Mesothelial cell of epicardium (in vitro differentiated cells): ENCODE results near the gene ZNF783. TPM values are rescaled to one million over a fixed set of nuclear protein-coding genes. Genes with fewer than 3 reads are reported as not detected.
A peak's percentile ranks its signal among the peaks of the same experiment; 100 is the strongest.

Experiments used
- DNase-seq, 2 experiments: peaks; one replicate each; pipeline ENCODE4 v3.0.0; 2021; ENCODE audit warnings: low spot score in 2 of 2; ENCODE audit not compliant: unreplicated experiment in 2 of 2
- H3K27ac Mint-ChIP-seq: 2 replicates; pipeline ENCODE4 v1.8.0; 2021; ENCODE audit warnings: mixed read lengths
- H3K27me3 Mint-ChIP-seq: 2 replicates; pipeline ENCODE4 v1.8.0; 2021; ENCODE audit warnings: low read depth, mixed read lengths
- H3K36me3 Mint-ChIP-seq: 2 replicates; pipeline ENCODE4 v1.8.0; 2021; ENCODE audit warnings: mixed read lengths
- H3K4me1 Mint-ChIP-seq: 2 replicates; pipeline ENCODE4 v1.8.0; 2021; ENCODE audit warnings: mixed read lengths
- H3K4me3 Mint-ChIP-seq: 2 replicates; pipeline ENCODE4 v1.8.0; 2021; ENCODE audit warnings: mild to moderate bottlenecking, moderate library complexity, mixed read lengths
- H3K9me3 Mint-ChIP-seq: 2 replicates; pipeline ENCODE4 v1.8.0; 2021; ENCODE audit warnings: mixed read lengths
- total RNA-seq: library from RNA; stranded (reverse); gene quantifications from 3 replicates; pipeline ENCODE4 v1.2.1, GENCODE V29; 2021
- TF ChIP-seq, protein P1 (sequence below): fragments of 200-600 bp; sonication (generic); IDR thresholded peaks from one replicate; pipeline ENCODE4 v1.5.0; 2021; ENCODE audit warnings: antibody characterized with exemption; ENCODE audit not compliant: unreplicated experiment

The ZNF783 gene
- total RNA-seq, 1 donor from 2014 or later, result 35.5 TPM

DNA sequence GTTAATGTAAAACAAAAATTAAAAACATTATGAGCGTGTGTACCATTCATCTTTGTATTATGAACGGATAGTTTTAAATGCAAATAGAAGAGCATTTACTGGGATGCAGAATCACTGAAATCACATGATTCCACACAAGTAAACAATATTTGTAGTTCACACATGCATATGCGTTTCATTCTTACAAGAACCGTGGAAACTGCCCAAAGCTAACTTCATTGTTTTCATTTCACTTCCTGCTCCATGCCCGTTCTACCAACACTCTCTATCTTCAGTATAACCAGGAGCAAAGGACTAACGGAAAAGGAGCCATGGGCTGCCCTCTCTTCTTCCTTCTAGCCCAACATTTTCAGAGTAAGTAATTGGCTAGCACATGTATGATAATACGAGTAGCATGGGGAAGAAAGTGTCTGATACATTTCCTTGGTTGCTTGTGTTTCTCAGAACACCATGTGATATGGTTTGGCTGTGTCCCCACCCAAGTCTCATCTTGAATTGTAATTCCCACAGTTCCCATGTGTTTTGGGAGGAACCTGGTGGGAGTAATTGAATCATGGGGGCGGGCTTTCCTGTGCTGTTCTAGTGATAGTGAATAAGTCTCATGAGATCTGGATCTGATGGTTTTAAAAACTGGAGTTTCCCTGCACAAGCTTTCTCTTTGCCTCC, 38.8 kb downstream of the ZNF783 start:
- H3K4me3 Mint-ChIP-seq, result no peak overlapping the region
- H3K9me3 Mint-ChIP-seq, result peaks cover 12% of the 10 kb centered on the region
- TF ChIP-seq, protein P1, sequence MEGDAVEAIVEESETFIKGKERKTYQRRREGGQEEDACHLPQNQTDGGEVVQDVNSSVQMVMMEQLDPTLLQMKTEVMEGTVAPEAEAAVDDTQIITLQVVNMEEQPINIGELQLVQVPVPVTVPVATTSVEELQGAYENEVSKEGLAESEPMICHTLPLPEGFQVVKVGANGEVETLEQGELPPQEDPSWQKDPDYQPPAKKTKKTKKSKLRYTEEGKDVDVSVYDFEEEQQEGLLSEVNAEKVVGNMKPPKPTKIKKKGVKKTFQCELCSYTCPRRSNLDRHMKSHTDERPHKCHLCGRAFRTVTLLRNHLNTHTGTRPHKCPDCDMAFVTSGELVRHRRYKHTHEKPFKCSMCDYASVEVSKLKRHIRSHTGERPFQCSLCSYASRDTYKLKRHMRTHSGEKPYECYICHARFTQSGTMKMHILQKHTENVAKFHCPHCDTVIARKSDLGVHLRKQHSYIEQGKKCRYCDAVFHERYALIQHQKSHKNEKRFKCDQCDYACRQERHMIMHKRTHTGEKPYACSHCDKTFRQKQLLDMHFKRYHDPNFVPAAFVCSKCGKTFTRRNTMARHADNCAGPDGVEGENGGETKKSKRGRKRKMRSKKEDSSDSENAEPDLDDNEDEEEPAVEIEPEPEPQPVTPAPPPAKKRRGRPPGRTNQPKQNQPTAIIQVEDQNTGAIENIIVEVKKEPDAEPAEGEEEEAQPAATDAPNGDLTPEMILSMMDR, result no peak
- no peaks in the 10 kb centered on the region for H3K4me1 Mint-ChIP-seq
- DNase-seq, result peak in 1 of 2 experiments; percentile 7
- peaks cover 3% of the 10 kb centered on the region for H3K36me3 Mint-ChIP-seq
- H3K27me3 Mint-ChIP-seq, result peaks cover 7% of the 10 kb centered on the region
- no peak overlapping the region for H3K27ac Mint-ChIP-seq

DNA sequence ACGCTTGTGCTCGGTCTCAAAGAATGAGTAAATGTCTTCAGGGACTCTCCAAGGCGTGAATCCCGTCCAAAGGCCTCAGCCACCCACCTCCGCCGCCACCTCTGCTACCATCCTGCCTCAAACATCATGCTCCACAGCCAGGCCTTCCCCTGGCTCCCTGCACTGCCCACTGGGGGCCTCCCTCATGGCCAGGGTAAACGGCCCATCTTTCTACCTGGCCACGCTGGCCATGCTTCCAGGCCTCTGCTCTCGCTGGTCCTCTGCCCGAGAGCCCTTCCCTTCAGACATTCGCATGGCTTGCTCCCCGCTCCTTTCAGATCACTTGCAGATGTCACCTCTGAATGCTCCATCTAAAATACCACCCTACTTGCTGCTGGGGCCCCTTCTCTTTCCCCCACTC, 40.2 kb downstream of the ZNF783 start:
- no peak overlapping the region for H3K27ac Mint-ChIP-seq
- no peaks in the 10 kb centered on the region for H3K36me3 Mint-ChIP-seq
- H3K9me3 Mint-ChIP-seq, result peaks cover 12% of the 10 kb centered on the region
- no peaks in the 10 kb centered on the region for H3K4me1 Mint-ChIP-seq
- no peak overlapping the region for H3K4me3 Mint-ChIP-seq
- peaks cover 7% of the 10 kb centered on the region for H3K27me3 Mint-ChIP-seq
- TF ChIP-seq, protein P1, result no peak
- DNase-seq, result no peak

DNA sequence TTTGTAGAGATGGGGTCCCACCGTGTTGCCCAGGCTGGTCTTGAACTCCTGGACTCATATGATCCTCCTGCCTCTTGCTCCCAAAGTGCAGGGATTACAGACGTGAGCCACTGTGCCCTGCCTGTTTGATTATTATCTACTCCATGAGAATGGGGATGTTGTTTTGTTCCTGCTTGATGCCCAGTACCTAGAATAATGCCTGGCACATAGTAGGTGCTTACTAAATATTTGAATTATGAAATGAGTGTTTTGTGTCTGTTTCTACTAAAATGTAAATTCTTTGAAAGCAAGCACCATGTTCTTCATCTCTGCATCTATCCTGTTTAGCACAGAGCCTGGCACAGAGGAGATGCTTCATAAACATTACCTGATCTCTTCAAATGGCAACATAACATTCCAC, 40.9 kb downstream of the ZNF783 start:
- H3K4me3 Mint-ChIP-seq, result no peak overlapping the region
- H3K4me1 Mint-ChIP-seq, result no peaks in the 10 kb centered on the region
- peaks cover 12% of the 10 kb centered on the region for H3K9me3 Mint-ChIP-seq
- H3K27me3 Mint-ChIP-seq, result peaks cover 7% of the 10 kb centered on the region
- no peaks in the 10 kb centered on the region for H3K36me3 Mint-ChIP-seq
- no peak overlapping the region for H3K27ac Mint-ChIP-seq
- DNase-seq, result no peak
- TF ChIP-seq, protein P1, result no peak

DNA sequence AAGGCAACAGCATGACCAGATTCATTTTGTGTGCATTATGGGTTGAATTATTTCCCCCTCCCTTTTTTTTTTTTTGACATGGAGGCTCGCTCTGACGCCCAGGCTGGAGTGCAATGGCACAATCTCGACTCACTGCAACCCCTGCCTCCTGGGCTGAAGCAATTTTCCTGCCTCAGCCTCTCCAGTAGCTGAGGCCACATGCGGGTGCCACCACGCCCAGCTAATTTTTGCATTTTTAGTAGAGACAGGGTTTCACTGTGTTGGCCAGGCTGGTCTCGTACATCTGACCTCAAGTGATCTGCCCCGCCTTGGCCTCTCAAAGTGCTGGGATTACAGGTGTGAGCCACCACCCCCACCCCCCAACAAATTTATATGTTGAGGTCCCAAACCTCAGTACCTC, 42.0 kb downstream of the ZNF783 start:
- DNase-seq, result no peak
- H3K4me3 Mint-ChIP-seq, result no peak overlapping the region
- H3K27ac Mint-ChIP-seq, result no peak overlapping the region
- H3K27me3 Mint-ChIP-seq, result peaks cover 5% of the 10 kb centered on the region
- H3K9me3 Mint-ChIP-seq, result peaks cover 4% of the 10 kb centered on the region
- TF ChIP-seq, protein P1, result no peak
- H3K36me3 Mint-ChIP-seq, result no peaks in the 10 kb centered on the region
- no peaks in the 10 kb centered on the region for H3K4me1 Mint-ChIP-seq

DNA sequence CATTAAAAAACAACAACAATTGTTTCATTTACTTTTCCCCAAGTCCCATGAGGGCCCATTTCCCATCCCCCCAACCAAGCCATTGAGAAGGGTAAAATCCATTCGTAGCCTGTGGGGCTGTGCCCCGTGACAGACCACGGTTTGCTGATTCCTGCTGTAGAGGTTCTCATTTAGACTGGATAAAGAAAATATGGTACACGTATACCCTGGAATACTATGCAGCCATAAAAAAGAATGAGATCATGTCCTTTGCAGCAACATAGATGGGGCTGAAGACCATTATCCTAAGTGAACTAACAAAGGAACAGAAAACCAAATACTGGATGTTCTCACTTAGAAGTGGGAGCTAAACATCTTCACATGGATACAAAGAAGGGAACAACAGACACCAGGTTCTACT, 44.9 kb downstream of the ZNF783 start:
- Mint-ChIP-seq H3K9me3 (peaks cover 3% of the 10 kb centered on the region), H3K4me3 (no peak overlapping the region), H3K36me3 (no peaks in the 10 kb centered on the region), H3K4me1 (no peaks in the 10 kb centered on the region), H3K27me3 (no peaks in the 10 kb centered on the region), H3K27ac (no peak overlapping the region)
- no peak for DNase-seq
- TF ChIP-seq, protein P1, result no peak
